Nucleus accumbens (tissue), 56 donors: ENCODE measurements around the gene ROR1.
"Not testable (repeated sequence)": the region's sequence is repeated elsewhere in the genome, so short reads cannot be mapped to it uniquely, and the experiment has no call there.

Source experiments
- DNase-seq, 56 donors: peaks; one replicate each; lab custom pipeline; 2025; lab: John Stamatoyannopoulos, UW

Gene ROR1

GRCh38 chr1:64062941-64063581 lies 289.2 kb downstream of the ROR1 start:
- no peak for DNase-seq

- no peak for DNase-seq
Measured at GRCh38 chr1:64065571-64065970, 291.8 kb downstream of the ROR1 start.

- DNase-seq = no peak
Measured at GRCh38 chr1:64072089-64072793, 298.4 kb downstream of the ROR1 start.

GRCh38 chr1:64073705-64074104 lies 299.9 kb downstream of the ROR1 start:
- peak in 5 of 56 donors; percentile 2 to 21 (median 11) for DNase-seq

GRCh38 chr1:64074767-64075166 lies 300.9 kb downstream of the ROR1 start:
- no peak for DNase-seq

- peak in 45 of 56 donors; percentile 1 to 78 (median 36) for DNase-seq
Measured at GRCh38 chr1:64077281-64077940, 303.6 kb downstream of the ROR1 start.

GRCh38 chr1:64080941-64081562 lies 307.2 kb downstream of the ROR1 start:
- DNase-seq = no peak

- DNase-seq = no peak
Measured at GRCh38 chr1:64082459-64082858, 308.6 kb downstream of the ROR1 start.

- no peak for DNase-seq
Measured at GRCh38 chr1:64084451-64084850, 310.6 kb downstream of the ROR1 start.

- DNase-seq = no peak
Measured at GRCh38 chr1:64087768-64088167, 314.0 kb downstream of the ROR1 start.

- no peak for DNase-seq
Measured at GRCh38 chr1:64090436-64090835, 316.6 kb downstream of the ROR1 start.

- DNase-seq = peak in 25 of 56 donors; percentile 2 to 61 (median 28)
Measured at GRCh38 chr1:64092851-64093371, 319.1 kb downstream of the ROR1 start.

GRCh38 chr1:64093941-64094340 lies 320.1 kb downstream of the ROR1 start:
- no peak for DNase-seq

- DNase-seq = no peak
Measured at GRCh38 chr1:64095832-64096231, 322.0 kb downstream of the ROR1 start.

GRCh38 chr1:64097859-64098258 lies 324.0 kb downstream of the ROR1 start:
- peak in 1 of 56 donors; percentile 12 for DNase-seq

- DNase-seq = no peak
Measured at GRCh38 chr1:64098436-64098835, 324.6 kb downstream of the ROR1 start.

- DNase-seq = no peak
Measured at GRCh38 chr1:64098846-64099582, 325.2 kb downstream of the ROR1 start.

GRCh38 chr1:64100791-64101190 lies 327.0 kb downstream of the ROR1 start:
- no peak for DNase-seq

GRCh38 chr1:64104585-64104984 lies 330.8 kb downstream of the ROR1 start:
- DNase-seq = not testable (repeated sequence)

- no peak for DNase-seq
Measured at GRCh38 chr1:64107118-64107519, 333.3 kb downstream of the ROR1 start.
